Left forelimb (tissue), 1 donor: ENCODE results near the gene CYB5R2.
"Not testable (repeated sequence)": the region's sequence is repeated elsewhere in the genome, so short reads cannot be mapped to it uniquely, and the experiment has no call there.

ENCODE experiments used
- DNase-seq: peaks from one replicate; pipeline ENCODE4 v3.0.0-alpha.2; 2018; ENCODE audit warnings: low spot score

CYB5R2 gene

DNA sequence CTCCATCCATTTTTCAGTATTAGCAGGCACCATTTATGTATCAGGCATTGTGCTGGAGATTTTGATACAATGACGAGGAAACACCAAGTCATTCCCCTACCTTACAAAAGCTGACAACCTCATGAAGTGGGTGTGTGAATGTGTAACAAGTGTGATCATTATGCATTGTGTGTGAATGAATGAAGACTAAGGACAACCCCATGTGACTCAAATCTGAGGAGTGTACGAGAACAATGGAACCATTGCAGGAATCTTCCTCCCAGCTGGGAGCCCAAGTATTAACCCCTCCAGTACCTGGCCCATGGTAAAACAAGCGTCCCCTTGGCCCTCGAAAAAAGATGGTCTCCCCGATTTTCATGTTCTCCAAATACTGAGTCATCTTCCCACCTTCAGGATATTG is 4.4 kb downstream of the CYB5R2 start:
- DNase-seq: no peak

DNA sequence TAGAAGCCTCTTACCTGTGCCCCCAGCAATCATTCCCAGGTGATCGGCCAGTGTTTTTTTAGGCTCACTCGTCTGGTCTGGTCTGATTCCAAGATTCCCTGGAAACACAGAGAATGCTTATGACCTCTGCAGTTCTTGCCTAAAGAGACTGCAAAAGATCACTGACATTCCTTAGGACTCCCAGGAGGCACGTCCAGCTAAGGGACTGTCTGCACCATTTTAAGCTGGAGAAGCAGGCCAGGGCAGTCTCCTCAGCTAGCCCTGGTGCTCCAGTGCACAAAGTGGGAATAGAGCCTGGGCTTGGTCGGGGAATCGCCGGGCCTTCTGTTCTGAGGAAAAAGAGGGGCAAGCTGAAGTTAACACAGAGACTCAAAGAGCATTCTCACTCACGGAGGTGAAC is 4.8 kb downstream of the CYB5R2 start:
- no peak for DNase-seq

DNA sequence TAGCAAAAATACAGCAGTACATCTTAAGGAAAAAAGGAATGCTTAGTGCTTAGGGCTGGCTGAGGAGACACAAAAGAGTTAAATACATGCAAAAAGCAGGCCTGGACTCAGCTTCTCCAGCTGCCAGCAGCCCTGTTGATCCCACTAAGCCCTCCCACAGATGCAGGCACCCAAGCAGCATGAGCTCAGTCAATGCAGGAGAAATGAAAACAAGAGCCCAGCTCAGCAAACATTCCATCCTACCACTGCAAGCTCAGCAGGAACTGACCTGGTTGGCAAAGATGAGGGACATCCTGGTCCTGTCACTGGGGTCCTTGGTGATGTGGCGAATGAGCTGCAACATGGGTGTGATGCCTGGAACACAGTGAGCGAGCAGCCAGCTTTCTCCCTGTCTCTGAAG is 5.8 kb downstream of the CYB5R2 start:
- DNase-seq: no peak

DNA sequence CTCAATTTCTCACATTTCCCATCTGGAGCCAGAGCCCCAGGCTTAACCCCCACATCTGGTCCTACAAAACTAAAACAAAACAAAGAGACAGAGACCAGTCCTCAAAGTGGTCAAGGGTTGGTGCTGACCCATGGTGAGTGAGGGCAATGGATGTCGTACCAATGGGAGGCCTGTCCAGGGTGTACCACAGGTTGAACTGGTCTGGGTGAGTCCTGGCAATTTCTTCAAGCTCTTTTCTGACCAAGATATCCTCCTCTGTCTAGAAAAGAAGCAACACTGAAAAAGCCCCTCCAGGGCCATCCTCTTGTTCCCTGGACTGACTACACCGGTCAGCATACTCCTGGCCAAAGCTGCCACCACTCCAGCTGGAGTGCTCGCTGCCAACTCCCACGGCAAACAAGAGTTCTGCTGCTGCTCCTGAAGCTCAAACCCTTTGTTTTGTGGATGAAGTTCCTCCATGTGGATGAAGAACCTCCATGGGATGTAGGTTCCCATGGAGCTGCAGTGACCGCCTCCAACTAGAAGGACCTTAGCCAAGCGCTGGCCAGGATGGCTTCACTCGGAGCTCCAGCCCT is 6.9 kb downstream of the CYB5R2 start:
- DNase-seq: no peak

DNA sequence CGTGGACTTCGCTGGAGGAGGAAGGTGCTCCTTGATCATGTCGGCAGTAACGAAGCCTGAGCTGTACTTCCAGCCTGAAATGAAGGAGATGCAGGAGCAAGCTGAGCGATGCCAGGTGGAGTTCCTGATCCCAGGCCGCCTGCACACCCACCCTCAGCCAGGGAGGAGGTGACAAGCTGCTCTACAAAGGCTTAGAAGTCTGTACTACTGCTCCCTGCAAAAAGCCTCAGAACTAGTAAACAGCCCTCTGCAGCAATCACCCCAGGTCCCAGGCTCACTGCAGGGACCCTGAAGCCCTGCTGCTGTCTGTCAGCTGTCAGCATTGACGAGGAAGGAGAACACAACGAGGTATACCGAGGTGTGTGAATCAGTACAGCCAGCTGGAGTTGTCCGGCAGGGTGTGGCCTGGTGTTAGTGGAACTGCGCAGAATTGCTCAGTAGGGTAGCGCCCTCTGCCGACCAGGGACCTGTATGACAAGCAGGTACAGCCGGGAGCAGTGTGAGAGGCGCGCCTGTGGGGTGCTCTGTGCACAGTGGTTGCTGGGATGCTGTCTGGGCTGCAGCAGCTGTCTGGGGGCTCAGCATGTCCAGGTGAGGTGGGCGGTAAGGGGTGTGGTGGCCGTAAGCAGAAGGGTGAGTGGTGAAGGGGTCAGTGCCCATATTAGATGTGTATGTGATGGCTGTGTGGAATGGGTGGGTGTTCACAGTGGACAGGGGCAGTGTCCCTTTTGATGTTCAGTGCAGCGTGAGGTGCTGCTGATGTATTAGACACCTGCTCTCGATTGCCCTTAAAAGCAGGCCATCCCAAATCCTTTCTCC is 7.6 kb downstream of the CYB5R2 start:
- peak; percentile 86 for DNase-seq

DNA sequence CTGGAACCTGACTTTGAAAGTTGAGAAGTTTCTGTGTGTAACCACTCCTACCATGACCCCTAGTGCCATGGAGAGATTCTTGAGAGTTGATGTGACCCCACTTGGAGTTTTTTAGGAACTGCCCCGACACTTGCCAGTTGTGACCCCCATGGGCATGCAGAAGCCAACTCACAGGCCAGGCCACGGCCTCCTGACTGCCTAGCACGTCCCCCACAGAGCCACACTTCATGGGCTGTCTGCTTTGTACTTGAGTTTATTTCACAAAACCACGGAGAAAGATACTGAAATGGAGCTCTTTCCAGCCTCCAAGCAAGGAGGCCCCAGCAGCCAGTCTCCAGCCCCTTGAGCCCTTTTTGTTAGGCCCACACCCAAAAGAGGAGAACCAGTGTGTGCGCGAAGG is 8.4 kb downstream of the CYB5R2 start:
- no peak for DNase-seq

DNA sequence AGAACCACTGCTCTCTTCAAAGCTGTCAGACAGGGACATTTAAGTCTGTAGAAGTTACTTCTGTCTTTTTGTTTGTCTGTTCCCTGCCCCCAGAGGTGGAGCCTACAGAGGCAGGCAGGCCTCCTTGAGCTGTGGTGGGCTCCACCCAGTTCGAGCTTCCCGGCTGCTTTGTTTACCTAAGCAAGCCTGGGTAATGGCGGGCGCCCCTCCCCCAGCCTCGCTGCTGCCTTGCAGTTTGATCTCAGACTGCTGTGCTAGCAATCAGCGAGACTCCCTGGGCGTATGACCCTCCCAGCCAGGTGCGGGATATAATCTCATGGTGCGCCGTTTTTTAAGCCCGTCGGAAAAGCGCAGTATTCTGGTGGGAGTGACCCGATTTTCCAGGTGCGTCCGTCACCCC is 9.8 kb downstream of the CYB5R2 start:
- DNase-seq: not testable (repeated sequence)

DNA sequence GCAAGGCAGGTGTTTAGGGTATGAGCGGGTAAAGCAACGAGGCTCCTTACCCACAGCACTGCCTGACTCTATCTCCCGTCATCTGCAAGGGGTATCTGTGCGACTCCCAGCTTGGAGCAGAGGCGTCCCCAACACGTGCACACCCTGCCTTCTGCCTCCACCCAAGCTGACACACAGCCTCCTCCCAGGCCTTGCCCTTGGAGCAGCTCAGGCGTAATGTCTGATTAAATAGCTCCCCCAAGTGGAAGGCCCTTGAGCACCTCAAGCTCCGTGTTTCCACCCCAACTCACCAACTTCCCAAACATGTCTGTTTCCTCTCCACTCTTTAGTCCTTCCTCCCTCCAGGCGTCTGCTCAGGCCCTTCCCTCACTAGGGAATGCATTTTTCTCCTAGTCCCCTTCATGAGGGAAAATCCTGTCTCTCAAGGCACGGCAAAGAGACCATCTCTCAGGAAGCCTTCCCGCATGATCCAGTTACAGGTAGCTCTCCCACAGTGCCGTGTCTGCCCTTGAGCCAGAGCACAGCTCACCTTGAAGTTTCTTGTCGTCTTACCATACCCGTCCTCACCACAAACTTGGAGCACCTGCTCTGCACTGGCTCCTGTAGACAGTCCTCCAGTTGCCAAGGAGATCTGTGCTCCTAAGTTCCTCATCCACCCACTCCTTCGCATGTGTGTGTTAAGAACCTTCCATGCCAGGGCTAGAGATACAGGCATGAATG is 15.8 kb downstream of the CYB5R2 start:
- DNase-seq: no peak

DNA sequence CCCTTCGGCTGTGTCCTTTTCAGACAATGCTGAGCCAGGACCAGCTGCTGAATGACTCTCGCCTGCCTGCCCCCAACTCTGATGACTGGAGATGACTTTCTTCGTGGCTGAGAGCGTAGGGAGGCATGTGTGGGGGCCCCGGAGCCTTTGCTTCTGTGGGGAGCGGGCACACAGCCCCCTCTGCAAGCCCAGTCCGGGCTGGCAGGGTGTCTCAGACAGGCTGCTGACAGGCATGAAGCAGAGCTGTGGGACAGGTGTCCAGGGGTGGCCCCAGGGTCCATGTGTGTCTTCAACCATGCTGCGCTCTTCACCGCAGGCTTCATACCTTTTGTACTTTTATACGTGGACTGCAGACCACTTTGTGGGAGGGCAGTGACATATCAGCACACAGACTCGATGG is 16.6 kb downstream of the CYB5R2 start:
- no peak for DNase-seq

DNA sequence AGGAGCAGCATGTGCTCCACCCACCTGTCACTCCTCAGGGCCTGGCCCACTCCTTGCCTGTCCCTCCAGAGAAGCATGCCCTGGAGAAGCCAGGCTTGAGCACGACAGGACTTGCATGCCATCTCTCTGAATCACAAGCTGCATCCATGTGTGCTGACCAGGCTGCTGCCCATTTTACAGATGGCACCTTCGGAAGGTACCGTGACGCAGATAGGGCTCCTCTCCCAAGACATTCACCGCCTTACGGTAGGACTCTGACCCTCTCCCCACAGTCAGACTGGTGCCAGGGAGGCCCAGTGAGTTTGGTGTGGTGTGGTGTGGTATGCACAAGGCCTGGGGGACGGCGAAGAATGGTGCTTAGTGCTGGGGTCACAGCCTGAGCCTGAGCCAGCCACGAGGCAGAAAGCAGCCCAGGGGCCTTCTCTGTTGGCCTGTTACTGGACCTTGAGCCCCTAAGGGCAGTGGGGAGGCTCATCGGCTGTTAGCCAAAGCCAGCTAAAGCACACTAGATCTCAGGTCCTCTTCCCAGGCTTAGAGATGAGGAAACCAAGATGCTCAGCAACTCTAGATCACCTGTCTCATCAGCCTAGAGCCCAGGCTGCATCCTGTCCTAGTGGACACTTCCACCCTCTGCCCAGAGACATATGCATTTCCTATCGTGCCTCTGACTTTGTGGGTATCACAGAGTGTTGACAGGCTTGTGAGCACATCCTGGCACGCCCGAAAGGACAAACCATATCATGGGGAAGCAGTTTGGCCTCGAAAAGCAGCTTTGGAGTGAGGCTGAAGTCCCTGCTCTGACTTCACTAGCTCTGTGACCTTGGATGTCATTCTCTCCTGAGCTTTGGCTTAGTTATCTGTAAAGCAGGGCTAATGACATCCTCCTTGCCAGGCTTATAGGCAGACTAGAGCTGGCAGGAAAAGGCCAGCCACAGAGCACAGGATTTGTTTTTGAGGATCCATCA is 17.8 kb downstream of the CYB5R2 start:
- no peak for DNase-seq

DNA sequence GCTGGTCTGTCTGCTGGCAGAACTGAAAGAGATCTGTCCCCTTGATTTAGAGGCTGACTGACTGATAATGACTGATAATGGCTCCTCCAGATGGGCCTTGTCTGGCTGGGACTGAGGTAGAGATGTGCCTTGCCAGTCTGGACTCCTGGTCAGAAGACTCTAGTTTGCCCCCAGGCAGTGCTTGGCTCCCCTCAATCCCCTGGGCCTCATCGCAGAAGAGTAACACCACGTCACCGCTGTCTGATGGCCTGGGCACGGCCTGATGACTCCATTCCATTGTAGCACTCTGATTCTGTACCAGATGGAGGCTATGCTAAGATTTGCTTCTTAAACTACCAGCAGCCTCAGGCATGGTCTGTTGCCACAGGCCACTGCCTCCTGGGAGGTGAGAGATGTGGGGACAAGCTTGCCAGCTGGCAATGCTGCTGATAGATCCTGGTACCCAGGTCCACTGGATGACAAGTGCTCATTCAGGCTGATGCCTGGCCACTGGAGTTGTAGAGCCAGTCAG is 19.1 kb downstream of the CYB5R2 start:
- no peak for DNase-seq

DNA sequence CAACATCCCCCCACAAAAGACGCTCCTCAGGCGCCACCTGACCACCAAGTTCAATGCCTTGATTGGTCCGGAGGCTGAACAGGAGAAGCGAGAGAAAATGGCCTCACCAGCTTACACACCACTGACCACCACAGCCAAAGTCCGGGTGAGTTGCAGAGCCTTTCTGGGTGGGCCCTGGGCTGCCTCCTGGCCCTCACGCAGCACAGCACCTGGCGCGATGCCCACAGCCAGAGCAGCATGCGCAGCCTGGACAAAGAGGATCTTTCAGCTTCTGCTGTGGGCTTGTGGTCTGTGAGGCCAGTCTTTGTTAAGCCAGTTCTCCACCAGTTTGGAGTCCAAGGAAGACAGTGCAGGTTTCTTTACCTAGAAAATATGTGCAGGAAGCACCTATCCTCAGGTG is 21.6 kb downstream of the CYB5R2 start:
- peak; percentile 48 for DNase-seq

DNA sequence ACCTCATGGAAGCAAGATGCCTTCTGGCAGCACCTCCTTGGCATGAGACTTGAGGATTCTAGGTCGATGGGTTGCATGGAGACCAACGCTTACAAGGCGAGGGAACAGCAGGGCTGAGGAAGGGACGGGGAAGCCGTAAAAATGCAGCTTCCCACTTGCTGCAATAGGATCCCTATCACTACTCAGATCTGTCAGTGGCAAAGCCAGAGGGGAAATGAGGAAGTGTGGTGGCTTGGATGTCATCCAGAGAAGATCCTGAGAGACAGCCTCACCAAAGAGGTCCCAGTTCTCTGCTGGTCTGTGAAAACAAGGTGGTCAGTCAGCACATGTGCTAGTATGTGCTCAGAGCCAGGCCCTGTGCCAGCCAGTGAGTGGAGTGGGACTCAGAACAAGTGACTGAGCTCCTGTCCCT is 22.2 kb downstream of the CYB5R2 start:
- no peak for DNase-seq

DNA sequence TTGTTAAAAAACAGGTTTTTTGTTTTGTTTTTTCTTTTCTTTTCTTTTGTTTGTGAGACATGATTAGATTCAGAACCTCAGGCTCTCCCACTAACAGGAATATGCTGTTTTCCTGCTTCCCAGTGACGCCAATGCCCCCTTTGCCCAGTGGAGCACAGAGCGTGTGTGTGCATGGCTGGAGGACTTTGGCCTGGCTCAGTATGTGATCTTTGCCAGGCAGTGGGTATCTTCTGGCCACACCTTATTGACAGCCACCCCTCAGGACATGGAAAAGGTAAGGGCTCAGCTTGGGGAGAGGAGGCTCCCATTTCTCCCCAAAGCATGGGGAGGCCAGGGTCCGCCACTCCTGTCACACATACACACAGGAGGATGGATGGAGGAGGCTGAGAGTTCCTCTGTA is 25.0 kb downstream of the CYB5R2 start:
- no peak for DNase-seq

DNA sequence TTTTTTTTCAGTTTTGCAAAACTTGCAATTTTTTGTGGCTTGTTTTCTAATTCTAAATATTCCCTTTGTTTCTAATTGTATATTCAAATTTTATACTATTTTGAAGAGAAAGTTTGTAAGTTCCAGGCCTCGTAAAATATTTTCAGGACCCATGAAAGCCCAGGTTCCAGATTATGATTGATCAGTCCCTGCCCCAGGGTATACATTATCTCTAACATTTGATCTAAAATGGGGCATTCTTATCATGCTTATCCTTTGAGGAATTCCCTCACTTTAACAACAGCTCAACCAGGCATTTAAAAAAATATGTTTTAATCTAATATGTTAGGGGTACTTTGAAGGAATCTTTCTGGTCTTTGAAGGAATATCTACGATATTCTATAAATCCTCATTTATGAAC is 26.4 kb downstream of the CYB5R2 start:
- DNase-seq: no peak

DNA sequence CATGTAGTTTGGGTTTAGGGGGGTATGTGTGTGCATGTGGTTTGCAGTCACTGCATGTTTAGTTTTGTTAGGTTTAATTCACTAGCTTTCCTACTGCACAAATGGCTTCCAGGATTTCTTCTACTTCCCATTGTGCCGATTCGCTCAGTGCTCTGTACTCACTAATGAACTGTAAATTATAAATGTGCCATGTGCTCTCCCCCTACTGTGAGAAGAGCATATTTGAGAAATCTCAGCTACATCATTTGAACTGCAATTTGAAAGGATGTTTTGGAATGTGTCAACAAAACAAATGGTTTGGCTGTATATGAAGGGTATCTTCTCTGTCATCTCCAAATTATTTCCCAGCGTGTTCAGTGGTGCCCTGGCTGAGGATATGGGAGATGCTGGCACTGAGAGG is 28.1 kb downstream of the CYB5R2 start:
- DNase-seq: peak; percentile 11

DNA sequence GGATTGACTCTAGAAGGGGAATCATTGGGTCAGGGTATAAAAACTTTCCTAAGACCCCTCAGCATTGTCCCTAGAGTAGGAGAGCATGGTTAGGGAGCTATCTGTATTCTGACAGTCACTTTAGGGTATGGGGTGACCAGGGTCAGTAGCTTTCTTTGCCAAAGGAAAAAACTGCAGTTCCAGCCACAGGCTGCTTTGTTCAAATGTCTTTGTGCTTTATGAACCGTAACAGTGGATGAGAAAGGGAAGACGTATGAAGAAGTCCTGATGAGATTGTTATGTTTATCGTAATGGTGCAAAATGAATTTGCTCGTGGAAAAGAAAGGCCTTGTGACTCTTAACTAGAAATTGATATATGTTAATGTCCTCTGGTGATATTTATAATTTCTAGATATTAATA is 30.0 kb downstream of the CYB5R2 start:
- DNase-seq: no peak

DNA sequence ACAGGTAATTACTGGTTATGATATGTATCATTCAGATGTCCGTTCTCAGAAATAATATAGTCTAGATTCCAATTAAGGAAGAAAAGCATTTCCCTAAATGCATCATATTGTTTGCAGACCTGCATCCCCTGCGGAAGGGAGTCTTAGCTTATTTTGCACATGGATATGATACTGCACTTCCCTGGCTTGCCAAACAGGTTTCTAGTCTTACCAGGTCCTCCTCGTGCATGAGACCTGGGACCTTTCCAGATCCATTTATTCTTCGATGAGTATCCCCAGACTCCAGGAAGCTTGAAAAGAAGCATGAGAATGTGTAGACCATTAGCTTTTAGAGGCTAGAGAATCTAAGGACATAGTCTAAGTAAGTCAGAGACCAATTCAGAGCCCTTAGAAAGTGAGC is 30.6 kb downstream of the CYB5R2 start:
- DNase-seq: no peak

DNA sequence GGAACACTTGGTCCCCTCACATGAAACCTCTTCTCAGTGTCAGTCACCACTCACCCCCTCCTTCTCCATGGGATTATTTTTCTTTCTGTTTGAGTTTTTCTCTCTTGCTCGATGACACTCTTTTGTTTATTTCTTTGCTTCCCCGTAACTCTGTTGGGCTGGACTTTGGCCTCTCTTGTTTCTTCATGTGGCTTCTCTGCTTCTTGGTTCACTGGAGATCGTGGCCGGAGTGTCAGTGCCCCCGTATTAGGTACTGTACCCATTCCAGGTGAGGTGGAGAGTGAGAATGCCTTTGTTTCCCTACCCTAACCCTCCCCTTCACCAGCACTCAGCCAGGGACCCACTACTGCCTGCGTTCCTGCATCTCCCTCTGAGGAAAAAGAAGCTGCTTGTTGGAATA is 32.5 kb downstream of the CYB5R2 start:
- DNase-seq: peak; percentile 11

DNA sequence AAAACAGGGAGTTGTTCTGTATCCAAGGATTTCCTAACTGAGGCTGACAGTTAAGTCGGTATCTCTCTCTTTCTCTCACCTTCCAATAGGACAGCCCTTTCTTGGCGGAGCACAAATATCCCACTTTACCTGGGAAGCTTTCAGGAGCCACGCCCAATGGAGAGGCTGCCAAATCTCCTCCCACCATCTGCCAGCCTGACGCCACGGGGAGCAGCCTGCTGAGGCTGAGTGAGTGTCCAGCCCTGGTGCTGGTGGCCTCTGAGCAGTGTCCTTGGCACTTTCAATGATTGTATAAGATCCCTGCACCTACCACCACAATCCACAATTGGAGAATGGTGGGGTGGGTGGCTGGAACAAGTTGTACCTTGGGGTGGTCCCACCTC is 33.7 kb downstream of the CYB5R2 start:
- peak; percentile 17 for DNase-seq

DNA sequence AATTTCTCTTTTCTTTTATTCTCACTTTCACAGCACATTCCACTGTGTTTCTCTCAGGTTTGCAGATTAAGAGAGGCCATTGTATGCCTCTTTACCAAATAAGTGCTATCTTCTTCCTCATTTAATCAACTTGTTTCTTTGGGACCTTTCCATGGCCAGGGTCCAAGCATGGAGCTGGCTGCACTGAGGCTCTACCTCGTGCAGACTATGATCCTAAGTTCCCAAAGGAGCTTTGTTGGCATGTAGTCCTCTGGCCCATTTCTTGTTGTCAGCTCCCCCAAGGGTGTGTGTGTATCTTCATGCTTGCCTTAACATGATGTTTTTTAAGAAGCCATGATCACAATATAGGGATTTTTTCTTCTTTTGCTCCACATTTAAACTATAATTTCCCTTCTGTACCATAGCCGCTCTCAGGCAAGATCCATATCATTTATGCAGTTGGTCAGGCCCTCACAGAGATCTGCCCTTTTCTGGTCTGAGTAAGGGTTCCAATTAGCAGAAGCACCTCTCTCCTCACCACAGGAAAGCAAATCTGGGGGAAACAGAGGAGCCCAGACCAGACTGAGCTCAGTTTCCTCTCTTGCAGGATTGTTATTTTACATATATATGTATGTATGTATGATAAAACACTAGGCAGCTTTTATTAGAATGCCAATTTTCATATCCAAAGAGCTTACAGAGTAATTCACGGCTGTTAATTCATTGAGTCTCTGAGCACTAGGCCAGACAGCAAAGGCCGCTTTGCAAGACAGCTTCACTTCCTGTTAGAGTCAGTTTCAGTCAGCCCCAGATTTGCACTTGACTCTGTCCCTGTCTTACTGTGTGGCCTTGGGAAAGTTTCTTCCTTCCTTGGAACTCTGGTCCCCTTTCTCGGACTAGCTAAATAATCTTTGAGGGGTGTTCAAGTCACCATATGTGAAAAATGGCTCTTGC is 34.3 kb downstream of the CYB5R2 start:
- no peak for DNase-seq
